Loucy (cell line): ENCODE measurements around the gene ACVRL1.

Source experiments
- EZH2phosphoT487 ChIP-seq: fragments of 200-600 bp; IDR thresholded peaks from 2 replicates; pipeline ENCODE4 v1.6.1; 2018; ENCODE audit warnings: antibody characterized with exemption, mild to moderate bottlenecking, moderate library complexity, borderline replicate concordance
- TF ChIP-seq, protein P1 (sequence below): fragments of 200-600 bp; sonication (generic); conservative IDR thresholded peaks from 2 replicates; pipeline ENCODE4 v1.5.1; 2014; ENCODE audit warnings: mild to moderate bottlenecking, antibody characterized with exemption, low read length

DNA sequence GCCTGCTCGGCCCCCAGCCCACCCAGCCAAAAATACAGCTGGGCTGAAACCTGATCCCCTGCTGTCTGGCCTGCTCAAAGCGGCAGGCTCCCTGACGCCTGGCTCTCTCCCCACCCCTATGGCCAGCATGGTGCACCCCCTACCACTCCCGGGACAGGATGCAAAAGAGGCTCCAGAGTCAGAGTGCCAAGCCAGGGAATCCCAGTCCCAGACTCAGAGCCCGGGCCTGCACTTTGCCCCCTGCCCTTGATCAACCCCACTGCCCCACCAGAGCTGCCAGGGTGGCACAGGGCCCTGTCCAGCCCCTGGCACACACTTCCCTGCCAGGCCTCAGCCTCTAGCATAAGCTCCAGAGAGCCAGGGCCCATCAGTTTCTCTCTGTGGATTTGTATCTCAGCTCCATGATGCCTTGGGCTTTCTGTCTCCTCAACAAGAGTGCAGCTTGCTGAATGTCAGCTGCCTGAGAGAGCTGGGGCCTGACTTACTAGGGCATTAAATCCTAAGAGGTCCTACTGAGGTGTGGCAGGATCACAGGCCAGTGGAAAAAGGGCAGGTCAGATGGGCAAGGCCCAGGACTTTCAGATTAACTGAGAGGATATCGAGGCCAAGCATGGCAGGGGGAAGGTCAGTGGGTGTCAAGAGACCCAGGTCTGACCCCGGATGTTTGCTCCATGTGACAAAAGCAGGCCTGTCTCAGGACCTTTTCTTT is 13.9 kb downstream of the ACVRL1 start:
- TF ChIP-seq, protein P1, sequence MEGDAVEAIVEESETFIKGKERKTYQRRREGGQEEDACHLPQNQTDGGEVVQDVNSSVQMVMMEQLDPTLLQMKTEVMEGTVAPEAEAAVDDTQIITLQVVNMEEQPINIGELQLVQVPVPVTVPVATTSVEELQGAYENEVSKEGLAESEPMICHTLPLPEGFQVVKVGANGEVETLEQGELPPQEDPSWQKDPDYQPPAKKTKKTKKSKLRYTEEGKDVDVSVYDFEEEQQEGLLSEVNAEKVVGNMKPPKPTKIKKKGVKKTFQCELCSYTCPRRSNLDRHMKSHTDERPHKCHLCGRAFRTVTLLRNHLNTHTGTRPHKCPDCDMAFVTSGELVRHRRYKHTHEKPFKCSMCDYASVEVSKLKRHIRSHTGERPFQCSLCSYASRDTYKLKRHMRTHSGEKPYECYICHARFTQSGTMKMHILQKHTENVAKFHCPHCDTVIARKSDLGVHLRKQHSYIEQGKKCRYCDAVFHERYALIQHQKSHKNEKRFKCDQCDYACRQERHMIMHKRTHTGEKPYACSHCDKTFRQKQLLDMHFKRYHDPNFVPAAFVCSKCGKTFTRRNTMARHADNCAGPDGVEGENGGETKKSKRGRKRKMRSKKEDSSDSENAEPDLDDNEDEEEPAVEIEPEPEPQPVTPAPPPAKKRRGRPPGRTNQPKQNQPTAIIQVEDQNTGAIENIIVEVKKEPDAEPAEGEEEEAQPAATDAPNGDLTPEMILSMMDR: no peak
- TF ChIP-seq EZH2phosphoT487: no peak
